ENCODE results near the gene LTA4H.
"Not testable (repeated sequence)": the region's sequence is repeated elsewhere in the genome, so short reads cannot be mapped to it uniquely, and the experiment has no call there.

LTA4H gene

GRCh38 chr12:96035283-96036236 lies at the start of gene LTA4H:
LTA4H (minus strand) TSS chr12:96035587; CDS start chr12:96035519, 68 bp downstream.
- DNase-seq: peak; percentile 99

GRCh38 chr12:96084624-96085023 lies 49.2 kb upstream of the LTA4H start:
- DNase-seq: no peak

- no peak for DNase-seq
Observed at GRCh38 chr12:96083020-96083719, 47.8 kb upstream of the LTA4H start.

- no peak for DNase-seq
Observed at GRCh38 chr12:96081596-96081995, 46.2 kb upstream of the LTA4H start.

GRCh38 chr12:96078231-96079135 lies 43.1 kb upstream of the LTA4H start:
- DNase-seq: no peak

GRCh38 chr12:96077081-96077480 lies 41.7 kb upstream of the LTA4H start:
- DNase-seq: no peak

GRCh38 chr12:96075560-96075959 lies 40.2 kb upstream of the LTA4H start:
- no peak for DNase-seq

GRCh38 chr12:96073346-96074330 lies 38.3 kb upstream of the LTA4H start:
- DNase-seq: no peak

- peak; percentile 89 for DNase-seq
Observed at GRCh38 chr12:96070670-96071279, 35.4 kb upstream of the LTA4H start.

- no peak for DNase-seq
Observed at GRCh38 chr12:96069511-96070231, 34.3 kb upstream of the LTA4H start.

- no peak for DNase-seq
Observed at GRCh38 chr12:96068636-96069035, 33.2 kb upstream of the LTA4H start.

GRCh38 chr12:96068111-96068510 lies 32.7 kb upstream of the LTA4H start:
- no peak for DNase-seq

- not testable (repeated sequence) for DNase-seq
Observed at GRCh38 chr12:96065776-96066175, 30.4 kb upstream of the LTA4H start.

- DNase-seq: no peak
Observed at GRCh38 chr12:96064966-96065365, 29.6 kb upstream of the LTA4H start.

- no peak for DNase-seq
Observed at GRCh38 chr12:96064271-96064670, 28.9 kb upstream of the LTA4H start.

GRCh38 chr12:96063046-96063445 lies 27.7 kb upstream of the LTA4H start:
- no peak for DNase-seq

- peak; percentile 40 for DNase-seq
Observed at GRCh38 chr12:96061864-96062453, 26.6 kb upstream of the LTA4H start.

- DNase-seq: no peak
Observed at GRCh38 chr12:96061323-96061722, 25.9 kb upstream of the LTA4H start.

- DNase-seq: no peak
Observed at GRCh38 chr12:96060041-96060440, 24.7 kb upstream of the LTA4H start.

- DNase-seq: no peak
Observed at GRCh38 chr12:96057986-96058553, 22.7 kb upstream of the LTA4H start.

Measured in NCI-H2171 (cell line).